Measurements from ENCODE around the gene PRSS21. TPM values are rescaled to one million over a fixed set of nuclear protein-coding genes. Genes with fewer than 3 reads are reported as not detected.

The PRSS21 gene
- total and polyA plus RNA-seq, 2 donors from 2014 or later = 0.54 TPM; not detected in 1

- no peak for TF ChIP-seq CTCF (IDR thresholded peaks at IDR 0.05; ENCODE audit: borderline replicate concordance, extremely low read depth, insufficient read depth)
- intact Hi-C loops (cut with DNase I) = no loop called here
- Histone ChIP-seq H3K27ac (ENCODE audit: low read depth in 2 of 2, low read length in 2 of 2) (no peak overlapping the region), H3K9ac (ENCODE audit: low read length in 3 of 3) (no peak overlapping the region), H3K4me3 (ENCODE audit: low read length in 3 of 3) (no peak overlapping the region), H3K9me3 (ENCODE audit: control insufficient read depth in 2 of 3, insufficient read depth in 1 of 3, low read length in 3 of 3) (no peaks in the 10 kb centered on the region), H3K27me3 (ENCODE audit: control insufficient read depth, insufficient read depth, low read length) (no peaks in the 10 kb centered on the region), H3K36me3 (ENCODE audit: control insufficient read depth in 2 of 3, insufficient read depth in 3 of 3, low read length in 3 of 3) (no peaks in the 10 kb centered on the region), H3K4me1 (ENCODE audit: control insufficient read depth in 2 of 3, insufficient read depth in 2 of 3, low read depth in 1 of 3, low read length in 3 of 3) (no peaks in the 10 kb centered on the region)
- FAIRE-seq (no peak), DNase-seq (no peak)
These were observed 1.7 kb upstream of the PRSS21 start for GRCh38 chr16:2815299-2815771.

- intact Hi-C loops (cut with DNase I) = no loop called here
- H3K4me3 ChIP-seq (ENCODE audit: low read length in 3 of 3) = no peak overlapping the region
- no peak for TF ChIP-seq CTCF (IDR thresholded peaks at IDR 0.05; ENCODE audit: borderline replicate concordance, extremely low read depth, insufficient read depth)
- no peaks in the 10 kb centered on the region for H3K9me3 ChIP-seq (ENCODE audit: control insufficient read depth in 2 of 3, insufficient read depth in 1 of 3, low read length in 3 of 3)
- FAIRE-seq (no peak), DNase-seq (no peak)
- H3K4me1 ChIP-seq (ENCODE audit: control insufficient read depth in 2 of 3, insufficient read depth in 2 of 3, low read depth in 1 of 3, low read length in 3 of 3) = no peaks in the 10 kb centered on the region
- no peaks in the 10 kb centered on the region for H3K27me3 ChIP-seq (ENCODE audit: control insufficient read depth, insufficient read depth, low read length)
- H3K27ac ChIP-seq (ENCODE audit: low read depth in 2 of 2, low read length in 2 of 2) = no peak overlapping the region
- H3K9ac ChIP-seq (ENCODE audit: low read length in 3 of 3) = no peak overlapping the region
- no peaks in the 10 kb centered on the region for H3K36me3 ChIP-seq (ENCODE audit: control insufficient read depth in 2 of 3, insufficient read depth in 3 of 3, low read length in 3 of 3)
These were observed 569 bp downstream of the PRSS21 start for GRCh38 chr16:2817340-2818271.

- no peaks in the 10 kb centered on the region for H3K27me3 ChIP-seq (ENCODE audit: control insufficient read depth, insufficient read depth, low read length)
- no peaks in the 10 kb centered on the region for H3K36me3 ChIP-seq (ENCODE audit: control insufficient read depth in 2 of 3, insufficient read depth in 3 of 3, low read length in 3 of 3)
- no peak overlapping the region for H3K9ac ChIP-seq (ENCODE audit: low read length in 3 of 3)
- intact Hi-C loops (cut with DNase I) = no loop called here
- no peaks in the 10 kb centered on the region for H3K9me3 ChIP-seq (ENCODE audit: control insufficient read depth in 2 of 3, insufficient read depth in 1 of 3, low read length in 3 of 3)
- peak in 1 of 5 donors; percentile 52 for DNase-seq
- FAIRE-seq = no peak
- H3K4me3 ChIP-seq (ENCODE audit: low read length in 3 of 3) = no peak overlapping the region
- no peak for TF ChIP-seq CTCF (IDR thresholded peaks at IDR 0.05; ENCODE audit: borderline replicate concordance, extremely low read depth, insufficient read depth)
- H3K4me1 ChIP-seq (ENCODE audit: control insufficient read depth in 2 of 3, insufficient read depth in 2 of 3, low read depth in 1 of 3, low read length in 3 of 3) = no peaks in the 10 kb centered on the region
- H3K27ac ChIP-seq (ENCODE audit: low read depth in 2 of 2, low read length in 2 of 2) = no peak overlapping the region
These were observed 1.3 kb downstream of the PRSS21 start for GRCh38 chr16:2818272-2818876.

Data from kidney (tissue), 14 donors.